GM19240 (cell line): ENCODE measurements around the gene MT1F.
"Not testable (repeated sequence)": the region's sequence is repeated elsewhere in the genome, so short reads cannot be mapped to it uniquely, and the experiment has no call there.

Source experiments
- DNase-seq: peaks from one replicate; pipeline ENCODE4 v3.0.0; 2011; ENCODE audit warnings: low spot score; ENCODE audit not compliant: insufficient read length

The MT1F gene

DNA sequence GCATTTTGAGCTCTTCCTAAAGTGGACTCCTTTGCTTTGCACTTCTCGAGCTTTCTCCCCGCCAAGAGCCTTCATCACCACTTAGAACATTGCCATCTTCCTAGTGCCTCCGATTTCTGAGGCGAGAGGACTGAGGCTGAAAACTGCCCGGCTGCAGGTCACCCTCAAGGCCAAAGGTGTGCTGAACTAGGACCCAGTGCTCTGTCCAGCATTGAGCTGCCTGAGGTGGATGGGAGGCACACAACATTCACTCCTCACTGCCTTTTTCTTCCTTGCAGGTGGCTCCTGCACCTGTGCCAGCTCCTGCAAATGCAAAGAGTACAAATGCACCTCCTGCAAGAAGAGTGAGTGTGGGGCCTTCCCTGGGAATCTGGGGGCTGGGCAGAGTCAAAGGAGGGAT lies 13.9 kb upstream of the MT1F start:
- DNase-seq: no peak

DNA sequence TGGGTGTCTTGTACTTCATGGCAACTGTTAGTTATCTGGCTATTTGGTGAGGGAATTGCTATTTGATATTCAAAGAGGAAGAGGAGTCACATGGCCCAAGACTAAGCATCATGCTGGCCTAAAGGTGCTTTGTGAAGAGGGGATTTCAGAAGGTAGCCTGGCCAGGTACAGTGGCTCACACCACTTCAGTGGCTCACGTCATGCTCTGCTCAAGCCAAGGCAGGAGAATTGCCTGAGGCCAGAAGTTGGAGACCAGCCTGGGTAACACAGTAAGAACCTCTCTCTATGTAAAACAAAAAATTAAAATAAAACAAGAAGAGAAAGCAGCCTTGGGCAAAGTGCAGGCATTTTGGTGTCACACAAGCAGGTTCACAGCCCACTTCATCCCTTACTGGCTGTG lies 12.4 kb upstream of the MT1F start:
- DNase-seq: no peak

DNA sequence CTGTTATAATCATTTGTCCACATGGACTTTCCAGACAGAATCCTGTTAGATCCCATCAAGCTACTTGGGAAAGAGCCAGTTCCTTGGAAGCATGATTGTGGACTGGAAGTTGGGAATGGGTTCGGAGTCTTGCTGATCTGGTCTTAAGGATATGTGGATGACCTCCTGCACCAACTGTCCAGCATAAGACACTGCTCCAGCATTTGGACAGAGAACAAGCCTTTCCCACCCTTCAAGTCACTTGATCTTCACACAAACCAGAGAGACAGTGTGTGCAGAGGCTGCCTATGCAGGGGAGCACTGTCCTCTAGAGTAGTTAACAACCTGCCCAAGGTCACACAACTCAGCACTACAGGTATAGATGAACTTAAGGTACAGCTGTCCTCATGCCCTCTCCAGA lies 11.9 kb upstream of the MT1F start:
- DNase-seq: no peak

DNA sequence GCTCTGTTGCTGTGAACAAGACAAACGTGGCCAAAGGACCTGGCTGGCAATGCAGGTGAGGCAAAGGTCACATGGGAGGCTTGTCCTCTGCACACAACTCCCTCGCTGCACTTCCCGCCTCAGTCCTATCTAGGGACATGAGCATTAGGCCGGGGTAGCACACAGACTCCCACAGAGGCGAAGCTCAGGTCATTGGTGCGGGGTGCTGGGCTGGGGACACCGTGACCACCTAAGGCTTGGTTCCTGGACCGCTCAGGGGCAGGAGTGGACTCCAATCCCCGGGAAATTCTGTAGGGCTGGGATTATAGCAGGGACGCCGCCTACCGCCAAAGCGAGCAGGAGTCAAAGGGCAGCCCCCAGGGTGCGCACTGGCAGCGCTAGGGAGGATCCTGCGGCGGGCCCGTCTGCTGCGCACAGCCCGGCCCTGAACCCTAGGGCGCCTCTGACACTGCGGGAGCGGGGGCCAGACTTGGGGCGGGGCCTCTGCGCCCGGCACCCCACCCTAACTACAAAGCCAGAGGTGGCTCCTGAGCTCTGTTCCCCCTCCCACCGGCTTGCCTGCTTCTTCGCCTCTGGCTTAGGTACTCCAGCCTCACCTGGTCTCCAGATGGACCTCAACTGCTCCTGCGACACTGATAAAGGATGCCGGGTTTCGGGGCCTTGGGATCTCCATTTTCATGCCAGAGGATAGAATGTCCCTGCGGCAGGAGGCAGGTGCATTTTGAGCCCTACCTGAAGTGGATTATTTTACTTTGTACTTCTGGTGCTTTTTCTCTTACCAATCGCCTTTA lies 9.9 kb upstream of the MT1F start:
- DNase-seq: no peak

DNA sequence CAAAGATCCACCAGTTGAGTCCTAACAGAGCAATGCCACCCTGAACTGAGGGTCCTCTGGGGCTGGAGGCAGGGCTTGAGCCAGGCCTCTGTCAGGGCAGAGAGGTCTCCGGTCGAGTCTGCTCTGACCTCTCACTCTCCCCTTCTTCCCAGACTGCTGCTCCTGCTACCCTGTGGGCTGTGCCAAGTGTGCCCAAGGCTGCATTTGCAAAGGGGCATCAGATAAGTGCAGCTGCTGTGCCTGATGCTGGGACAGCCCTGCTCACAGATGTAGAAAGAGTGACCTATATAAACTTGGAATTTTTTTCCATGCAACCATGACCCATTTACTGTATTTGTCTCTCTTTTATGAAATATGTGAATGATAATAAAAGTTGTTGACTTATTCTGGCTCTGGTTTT lies 8.5 kb upstream of the MT1F start:
- no peak for DNase-seq

DNA sequence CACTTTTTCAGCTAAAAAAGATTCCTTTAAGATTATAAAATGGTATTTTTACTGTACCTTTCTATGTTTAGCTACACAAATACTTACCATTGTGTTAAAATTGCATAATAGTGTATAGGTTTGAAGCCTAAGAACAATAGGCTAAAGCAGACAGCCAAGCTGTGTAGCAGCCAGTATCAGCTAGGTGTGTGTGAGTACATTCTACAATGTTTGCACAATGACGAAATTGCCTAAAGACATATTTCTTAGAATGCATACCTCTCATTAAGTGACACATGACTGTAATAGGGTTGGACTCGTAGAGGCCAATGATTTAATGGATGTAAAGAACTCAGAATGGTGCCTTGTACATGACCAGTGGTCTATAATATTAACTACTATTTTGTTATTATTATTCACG lies 7.9 kb upstream of the MT1F start:
- DNase-seq: no peak

DNA sequence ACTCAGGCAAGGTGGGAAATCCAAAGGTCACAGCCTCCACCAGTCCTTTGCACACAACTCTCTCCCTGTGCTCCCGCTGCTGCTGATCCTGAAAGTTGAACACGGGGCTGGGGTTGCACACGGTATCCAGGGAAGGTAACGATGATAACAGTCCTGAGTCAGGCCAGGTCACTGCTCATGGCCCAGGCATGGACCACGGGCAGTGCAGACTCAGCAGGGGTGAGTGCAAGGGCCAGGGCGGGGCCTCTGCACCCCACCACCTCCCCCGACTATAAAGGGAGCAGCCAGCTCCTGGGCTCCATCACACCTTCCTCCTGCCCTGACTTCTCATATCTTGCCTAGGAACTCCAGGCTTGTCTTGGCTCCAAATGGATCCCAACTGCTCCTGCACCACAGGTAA lies 6.2 kb upstream of the MT1F start, which contains the start of gene MT1B:
Gene MT1B, plus strand, starts transcription at position 301 of the 400 bp plus-strand sequence. Its CDS starts 68 bp downstream, at position 369.
- no peak for DNase-seq

DNA sequence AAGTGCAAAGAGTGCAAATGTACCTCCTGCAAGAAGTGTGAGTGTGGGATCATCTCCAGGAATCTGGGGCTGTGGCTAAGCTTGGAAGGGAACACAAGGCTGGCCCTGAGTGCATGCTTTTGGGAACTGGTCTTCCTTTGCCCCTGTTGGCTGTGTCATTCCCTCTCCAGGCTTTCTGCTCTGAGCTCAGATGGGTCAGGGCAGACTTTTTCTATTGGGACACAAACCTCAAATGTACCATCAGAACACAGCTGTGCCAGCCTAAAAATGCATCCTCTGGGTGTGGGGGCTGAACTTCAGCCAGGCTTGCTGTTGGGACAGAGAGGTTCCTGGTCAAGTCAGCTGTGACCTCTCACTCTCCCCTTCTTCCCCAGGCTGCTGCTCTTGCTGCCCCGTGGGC lies 5.2 kb upstream of the MT1F start:
- no peak for DNase-seq

DNA sequence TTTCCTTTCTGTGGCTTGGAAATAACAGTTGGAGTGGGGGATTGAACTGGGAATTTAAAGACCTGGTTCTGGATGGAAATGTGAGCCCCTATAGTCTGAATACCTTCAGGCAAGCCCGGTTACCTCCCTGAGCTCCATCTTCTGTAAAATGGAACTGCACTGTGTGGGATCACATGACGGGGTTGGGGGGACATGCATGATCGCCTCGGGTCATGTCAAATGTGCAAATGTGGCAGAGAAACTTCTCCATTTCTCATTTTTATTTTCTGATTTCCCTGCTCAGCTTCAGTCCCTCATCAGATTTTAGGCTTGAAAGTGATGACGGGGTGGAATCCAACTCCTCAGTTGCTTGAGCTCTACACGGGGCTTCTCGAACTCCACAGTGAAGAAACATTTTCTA lies 4.5 kb upstream of the MT1F start:
- no peak for DNase-seq

DNA sequence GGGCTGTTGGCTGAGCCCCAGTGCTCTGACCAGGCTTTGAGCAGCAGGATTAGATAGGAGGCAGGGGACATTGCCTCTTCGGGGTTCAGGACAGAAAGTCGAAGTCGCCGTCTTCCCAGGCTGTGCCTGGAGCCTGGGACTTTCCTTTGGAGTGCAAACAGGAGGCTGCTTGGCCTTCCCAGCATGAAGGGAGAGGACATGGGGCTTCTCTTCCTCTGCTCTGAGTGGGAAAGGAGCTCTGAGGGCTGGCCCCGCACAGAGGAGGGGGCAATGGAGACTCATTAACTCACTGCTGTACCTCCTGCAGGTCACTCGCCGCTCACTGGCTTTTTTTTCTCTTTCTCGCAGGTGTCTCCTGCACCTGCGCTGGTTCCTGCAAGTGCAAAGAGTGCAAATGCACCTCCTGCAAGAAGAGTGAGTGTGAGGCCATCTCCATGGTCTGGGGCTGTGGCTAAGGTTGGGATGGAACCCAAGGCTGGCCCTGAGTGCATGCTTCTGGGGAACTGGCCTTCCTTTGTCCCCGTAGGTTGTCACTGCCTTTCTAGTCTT lies 642 bp downstream of the MT1F start:
- DNase-seq: no peak

DNA sequence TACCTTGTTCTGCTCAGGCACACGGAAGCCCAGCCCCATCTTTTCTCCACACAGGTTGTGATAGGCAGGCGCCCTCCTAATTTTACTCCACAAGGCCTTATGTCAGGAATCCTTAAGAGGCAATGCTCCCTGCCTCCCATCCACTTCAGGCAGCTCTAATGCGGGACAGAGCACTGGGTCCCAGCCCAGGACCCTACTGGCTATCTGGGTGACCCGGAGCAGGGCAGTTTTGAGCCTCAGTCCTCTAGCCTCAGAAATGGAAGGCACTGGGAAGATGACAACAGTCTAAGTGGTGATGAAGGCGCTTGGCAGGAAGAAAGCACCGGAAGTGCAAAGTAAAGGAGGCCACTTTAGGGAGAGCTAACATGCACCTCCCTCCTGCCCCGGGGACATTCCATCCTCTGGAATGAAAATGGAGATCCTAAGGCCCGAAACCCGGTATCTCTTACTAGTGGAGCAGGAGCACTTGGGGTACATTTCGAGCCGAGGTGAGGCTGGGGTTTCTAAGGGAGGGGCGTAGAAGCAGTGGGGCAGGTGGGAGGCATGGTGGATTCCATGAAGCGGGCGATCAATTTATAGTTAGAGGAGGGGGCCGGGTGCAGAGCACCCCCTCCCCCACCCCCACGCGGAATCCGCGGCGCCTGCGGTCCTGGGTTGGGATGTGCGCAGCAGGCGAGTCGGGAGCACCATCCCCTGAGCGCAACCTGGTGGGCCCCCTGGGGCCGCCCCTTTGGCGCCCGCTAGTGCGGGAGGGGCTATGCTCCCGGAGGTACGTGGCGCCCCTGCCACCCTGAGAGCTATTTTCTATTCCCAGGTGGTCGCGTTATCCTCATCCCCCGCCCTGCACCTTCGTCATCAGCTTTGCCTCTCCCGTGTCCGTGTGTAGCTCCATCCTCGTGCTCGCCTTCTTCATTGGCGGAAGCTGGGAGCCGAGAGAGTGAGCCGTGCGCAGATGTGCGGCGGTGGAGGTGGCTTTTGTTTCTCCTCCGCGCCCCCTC lies 4.9 kb downstream of the MT1F start:
- DNase-seq: no peak

DNA sequence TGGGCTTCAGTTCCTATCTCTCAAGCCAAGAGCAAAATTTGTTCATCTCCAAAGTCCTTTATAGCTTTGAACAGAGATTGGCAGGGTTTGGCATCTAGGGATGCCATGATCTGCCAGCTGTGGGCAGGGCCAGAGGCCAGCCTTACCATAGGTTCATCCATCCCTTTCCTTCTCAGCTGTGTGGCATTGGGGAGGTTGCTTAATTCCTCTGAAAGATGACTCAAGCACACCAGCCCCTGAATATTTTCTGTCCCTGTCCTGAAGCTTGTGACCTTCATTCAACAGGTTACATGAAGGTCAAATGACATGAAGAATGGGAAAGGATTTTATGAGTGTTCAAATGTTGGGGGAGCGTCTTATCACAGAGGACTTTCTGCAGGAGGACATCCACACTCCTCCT lies 6.7 kb downstream of the MT1F start:
- DNase-seq: no peak

DNA sequence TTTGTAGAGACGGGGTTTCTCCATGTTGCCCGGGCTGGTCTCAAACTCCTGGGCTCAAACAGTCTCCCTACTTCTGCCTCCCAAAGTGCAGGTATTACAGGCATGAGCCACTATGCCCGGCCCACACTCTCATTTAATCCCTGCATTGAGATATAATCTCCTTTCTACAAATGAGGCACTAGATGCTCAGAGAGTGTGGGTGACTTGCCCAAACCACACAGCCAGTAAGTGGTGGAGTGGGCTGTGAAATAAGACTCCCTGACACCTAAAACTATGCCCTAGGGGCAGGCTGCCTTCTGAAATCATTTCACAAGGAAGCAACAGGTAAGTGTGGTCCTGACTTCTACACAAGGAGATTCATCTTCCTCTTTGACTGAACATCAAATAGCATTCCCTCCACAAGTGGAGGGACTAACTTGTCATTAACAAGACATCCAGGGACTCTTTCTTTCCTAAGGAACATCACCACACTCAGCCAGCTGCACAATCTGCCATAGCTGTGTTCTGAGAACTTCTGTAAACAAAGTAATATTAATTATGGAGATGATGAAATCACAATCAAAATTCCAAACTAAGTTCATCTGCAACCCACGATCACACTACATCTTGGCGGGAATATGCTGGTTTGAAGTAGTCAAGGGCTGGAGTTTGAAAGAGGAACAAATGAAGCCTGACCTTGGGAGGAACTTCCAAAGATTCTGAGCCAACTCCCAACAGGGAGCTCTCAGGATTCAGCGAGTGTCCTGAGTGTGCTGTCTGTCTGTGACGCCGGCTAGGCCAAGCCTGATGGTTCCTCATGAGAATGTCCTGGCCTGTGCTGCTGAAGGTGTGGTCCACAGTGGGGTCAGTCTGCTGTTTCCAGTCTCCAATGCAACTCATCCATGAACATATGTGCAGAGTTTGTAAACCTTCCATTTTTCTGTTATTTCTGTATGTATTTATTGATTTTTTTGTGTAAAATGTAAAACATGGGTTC lies 7.8 kb downstream of the MT1F start:
- not testable (repeated sequence) for DNase-seq

DNA sequence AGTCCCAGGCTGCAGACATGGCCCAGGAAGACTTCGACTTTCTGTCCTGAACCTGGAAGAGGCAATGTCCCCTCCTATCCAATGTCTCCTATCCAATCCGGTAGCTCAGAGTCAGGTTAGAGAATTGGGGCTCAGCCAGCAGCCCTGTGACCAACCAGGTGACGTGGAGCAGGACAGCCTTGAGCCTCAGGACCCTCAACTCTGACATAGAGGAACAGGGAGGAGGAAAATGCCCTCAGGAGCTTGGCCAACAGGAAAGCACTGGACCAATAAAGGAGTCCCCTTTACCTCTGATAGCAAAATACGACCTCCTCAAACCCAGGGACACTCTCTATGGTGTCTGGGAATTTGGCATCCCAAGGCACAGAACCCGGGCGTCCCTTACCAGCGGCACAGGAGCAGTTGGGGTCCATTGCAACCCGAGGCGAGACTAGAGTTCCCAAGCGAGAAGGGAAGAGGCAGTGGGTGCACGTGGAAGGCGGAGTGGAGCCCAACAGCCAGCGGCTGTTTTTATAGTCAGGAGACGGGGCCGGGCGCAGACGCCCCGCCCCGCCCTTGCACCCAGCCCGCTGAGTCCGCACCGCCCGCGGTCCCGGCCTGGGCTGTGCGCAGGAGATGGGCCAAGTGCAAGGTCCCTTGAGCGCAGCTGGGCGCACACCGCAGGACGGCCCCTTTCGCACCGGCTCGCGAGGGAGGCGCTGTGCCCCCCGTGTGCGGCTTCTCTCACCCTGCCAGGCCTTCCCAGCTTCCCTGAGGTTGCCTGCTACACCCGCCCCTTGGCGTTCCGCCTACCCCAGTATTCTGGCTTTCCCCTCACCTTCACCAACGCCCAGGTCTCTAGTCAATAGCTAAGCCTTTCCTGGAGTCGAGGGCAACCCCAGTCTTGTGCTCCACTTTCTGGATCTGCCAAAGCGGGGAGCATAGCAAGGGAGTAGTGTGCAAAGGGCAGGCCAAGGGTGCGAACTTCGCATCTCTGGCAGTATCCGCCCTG lies 10.1 kb downstream of the MT1F start, which contains the start of gene MT1G:
Gene MT1G, minus strand, starts transcription at position 485 of the 991 bp plus-strand sequence. Its CDS starts 72 bp downstream, at position 413.
- no peak for DNase-seq

DNA sequence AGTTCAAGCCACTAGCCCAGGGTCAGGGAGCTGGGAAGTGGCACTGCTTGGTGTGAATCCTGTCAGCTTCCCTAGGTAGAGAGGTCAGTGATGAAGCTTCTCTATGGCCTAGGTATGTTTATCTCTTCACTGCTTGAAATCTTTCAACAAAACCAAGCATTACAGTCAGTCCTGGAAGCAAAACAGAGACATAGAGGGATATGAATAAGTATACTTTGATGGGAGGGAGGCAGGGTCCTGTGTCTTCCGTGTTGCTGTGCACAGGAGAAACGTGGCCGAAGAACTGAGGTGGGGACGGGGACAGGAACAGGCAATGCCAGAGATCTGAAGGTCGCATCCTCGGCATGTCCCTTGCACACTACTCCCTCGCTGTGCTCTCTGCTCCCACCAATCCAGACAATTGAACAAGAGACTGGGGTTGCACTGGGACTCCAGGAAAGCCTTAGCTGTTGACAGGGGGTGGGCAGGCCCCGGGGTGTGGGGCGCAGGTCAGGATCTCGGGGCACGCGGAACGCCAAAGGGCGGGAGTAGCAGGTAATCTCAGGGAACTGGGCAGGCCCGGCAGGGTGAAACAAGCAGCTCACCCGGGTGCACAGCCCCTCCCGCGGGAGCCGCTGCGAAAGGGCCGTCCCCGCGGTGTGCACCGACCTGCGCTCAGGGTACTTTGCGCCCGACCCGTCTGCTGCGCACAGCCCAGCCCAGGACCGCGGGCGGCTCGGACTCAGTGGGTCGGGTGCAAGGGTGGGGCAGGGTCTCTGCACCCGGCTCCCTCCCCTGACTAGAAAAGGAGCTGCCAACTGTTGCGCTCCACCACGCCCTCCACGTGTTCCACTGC lies 11.5 kb downstream of the MT1F start, which contains the start of gene MT1H:
Gene MT1H, plus strand, starts transcription at position 810 of the 835 bp plus-strand sequence. CDS start 71 bp downstream, outside the sequence.
- DNase-seq: no peak

DNA sequence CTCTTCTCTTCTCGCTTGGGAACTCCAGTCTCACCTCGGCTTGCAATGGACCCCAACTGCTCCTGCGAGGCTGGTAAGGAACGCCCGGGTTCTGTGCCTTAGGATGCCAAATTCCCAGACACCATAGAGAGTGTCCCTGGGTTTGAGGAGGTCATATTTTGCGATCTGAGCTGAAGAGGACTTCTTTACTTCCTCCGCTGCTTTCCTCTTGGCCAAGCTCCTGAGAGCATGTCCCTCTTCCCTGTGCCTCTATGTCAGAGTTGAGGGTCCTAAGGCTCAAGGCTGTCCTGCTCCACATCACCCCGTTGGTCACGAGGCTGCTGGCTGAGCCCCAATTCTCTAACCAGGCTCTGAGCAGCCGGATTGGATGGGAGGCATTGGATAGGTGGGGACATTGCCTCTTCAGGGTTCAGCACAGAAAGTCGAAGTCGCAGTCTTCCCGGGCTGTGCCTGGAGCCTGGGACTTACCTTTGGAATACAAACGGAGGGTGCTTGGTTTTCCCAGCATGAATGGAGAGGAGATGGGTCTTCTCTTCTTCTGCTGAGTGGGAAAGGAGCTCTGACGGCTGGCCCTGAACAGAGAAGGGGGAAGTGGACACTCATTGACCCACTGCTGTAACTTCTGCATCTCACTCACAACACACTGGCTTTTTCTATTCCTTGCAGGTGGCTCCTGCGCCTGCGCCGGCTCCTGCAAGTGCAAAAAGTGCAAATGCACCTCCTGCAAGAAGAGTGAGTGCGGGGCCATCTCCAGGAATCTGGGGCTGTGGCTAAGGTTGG lies 12.3 kb downstream of the MT1F start:
- no peak for DNase-seq

DNA sequence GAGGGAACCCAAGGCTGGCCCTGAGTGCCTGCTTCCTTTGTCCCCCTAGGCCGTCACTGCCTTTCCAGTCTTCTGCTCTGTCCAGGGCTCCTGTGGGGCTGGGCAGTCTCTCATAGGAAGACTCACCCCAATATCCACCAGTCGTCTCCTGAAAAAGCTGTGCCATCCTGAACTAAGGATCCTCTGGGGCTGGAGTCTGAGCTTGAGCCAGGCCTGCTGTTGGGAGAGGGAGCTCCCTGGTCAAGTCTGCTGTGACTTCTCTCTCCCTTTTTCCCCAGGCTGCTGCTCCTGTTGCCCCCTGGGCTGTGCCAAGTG lies 12.8 kb downstream of the MT1F start:
- no peak for DNase-seq

DNA sequence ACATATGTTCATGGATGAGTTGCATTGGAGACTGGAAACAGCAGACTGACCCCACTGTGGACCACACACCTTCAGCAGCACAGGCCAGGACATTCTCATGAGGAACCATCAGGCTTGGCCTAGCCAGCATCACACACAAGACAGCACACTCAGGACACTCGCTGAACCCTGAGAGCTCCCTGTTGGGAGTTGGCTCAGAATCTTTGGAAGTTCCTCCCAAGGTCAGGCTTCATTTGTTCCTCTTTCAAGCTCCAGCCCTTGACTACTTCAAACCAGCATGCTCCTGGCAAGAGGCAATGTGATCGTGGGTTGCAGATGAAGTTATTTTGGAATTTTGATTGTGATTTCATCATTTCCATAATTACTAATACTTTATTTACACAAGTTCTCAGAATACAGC lies 13.9 kb downstream of the MT1F start:
- DNase-seq: not testable (repeated sequence)
